ENCODE results near the gene SPECC1. TPM values are rescaled to one million over a fixed set of nuclear protein-coding genes. Genes with fewer than 3 reads are reported as not detected.

SPECC1 gene
- total and polyA plus RNA-seq, 2 of the 4 experiments (the other 2 are of a cell fraction), result 16.9 to 26.2 TPM

DNA sequence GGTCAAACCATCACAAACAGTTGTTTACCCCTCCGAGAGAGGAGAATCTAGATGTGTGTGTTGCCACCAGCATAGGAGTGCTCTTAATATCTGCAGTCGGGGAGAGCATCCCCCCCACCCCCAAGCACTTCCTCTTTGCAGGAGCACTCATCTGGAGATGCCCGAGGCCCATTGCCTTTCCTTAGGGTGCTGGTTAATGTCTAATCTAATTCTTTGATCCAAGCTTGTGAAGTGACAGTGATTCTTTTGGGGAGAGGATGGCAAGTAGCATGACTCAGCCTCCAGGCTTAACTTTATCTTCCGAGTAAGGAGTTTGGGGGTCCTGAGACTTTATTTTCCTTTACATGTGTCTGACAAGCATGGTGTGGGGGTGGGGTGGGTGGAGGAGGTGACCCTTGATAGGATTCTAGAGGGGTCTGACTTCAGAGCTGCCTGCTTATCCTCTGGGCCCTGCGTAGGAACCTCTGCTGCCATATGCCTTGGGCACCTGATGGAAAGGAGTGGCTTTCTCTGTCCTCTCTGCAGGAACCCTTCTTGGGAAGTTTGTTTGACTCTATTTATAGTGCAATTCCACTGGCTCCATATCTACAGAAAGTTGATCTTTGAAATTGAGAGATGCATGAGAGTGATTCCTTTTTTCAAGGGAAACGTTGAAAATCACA is 207.1 kb downstream of the SPECC1 start:
- no peak overlapping the region for H3K4me2 ChIP-seq (ENCODE audit: low read depth, low read length)
- H2BK15ac ChIP-seq (ENCODE audit: low read depth, low read length), result no peak overlapping the region
- H4K20me1 ChIP-seq (ENCODE audit: insufficient read depth, low read length), result no peaks in the 10 kb centered on the region; the same call in 1 of the 2 replicates
- H3K23ac ChIP-seq (ENCODE audit: low read depth, low read length), result no peak overlapping the region
- CTCF ChIA-PET, result no interaction called here
- no peak overlapping the region for H3K14ac ChIP-seq (replicated peaks; ENCODE audit: low read depth, low read length)
- ATAC-seq (ENCODE audit: low read depth), result no peak
- H4K8ac ChIP-seq (ENCODE audit: low read depth in 2 of 2, low read length in 2 of 2), result no peak overlapping the region
- 0 out of 2 replicates have a peak, but pooled peaks cover 3% of the 10 kb centered on the region for H3K9me1 ChIP-seq (ENCODE audit: insufficient read depth, low read length)
- H3K4ac ChIP-seq (ENCODE audit: low read depth, low read length), result no peak overlapping the region
- peaks cover 17 to 39% of the 10 kb centered on the region in 2 experiments for H3K79me1 ChIP-seq (ENCODE audit: low read depth in 1 of 2, low read length in 2 of 2)
- POLR2A ChIA-PET (ENCODE audit: unreplicated experiment), result no interaction called here
- in situ Hi-C loops (cut with MboI; ENCODE audit: low sequenced_read_pairs) (loop anchor here (5.0 kb wide), 1 partner anchor 84 kb away; no protein-coding TSS in a partner anchor), dilution Hi-C loops (cut with HindIII; ENCODE audit: low sequenced_read_pairs, unreplicated experiment) (no loop called here), intact Hi-C loops (cut with micrococcal nuclease) (no loop called here)
- no peaks in the 10 kb centered on the region for H3K27me3 ChIP-seq (ENCODE audit: control insufficient read depth, insufficient read depth, low read length)
- H4K91ac ChIP-seq (ENCODE audit: insufficient read depth, low read depth, low read length), result no peak overlapping the region
- H2BK5ac ChIP-seq (ENCODE audit: low read depth, low read length, poor library complexity, severe bottlenecking), result no peak overlapping the region
- no peak for TF ChIP-seq NFE2L2 (IDR thresholded peaks at IDR 0.05; ENCODE audit: low read depth, low read length)
- no peak for TF ChIP-seq RAD21 (IDR thresholded peaks at IDR 0.05; ENCODE audit: low read length)
- TF ChIP-seq POLR2A (IDR thresholded peaks at IDR 0.05; ENCODE audit: low read depth, low read length), result no peak
- no peak for TF ChIP-seq MAFK (IDR thresholded peaks at IDR 0.05; ENCODE audit: low read depth, low read length)
- no peak for TF ChIP-seq MXI1 (IDR thresholded peaks at IDR 0.05; ENCODE audit: borderline replicate concordance, low read depth, low read length)
- no peak for TF ChIP-seq RFX5 (IDR thresholded peaks at IDR 0.05; ENCODE audit: low read depth, low read length)
- TF ChIP-seq FOS (IDR thresholded peaks at IDR 0.05; ENCODE audit: low read depth, low read length), result no peak
- TF ChIP-seq, protein P1, sequence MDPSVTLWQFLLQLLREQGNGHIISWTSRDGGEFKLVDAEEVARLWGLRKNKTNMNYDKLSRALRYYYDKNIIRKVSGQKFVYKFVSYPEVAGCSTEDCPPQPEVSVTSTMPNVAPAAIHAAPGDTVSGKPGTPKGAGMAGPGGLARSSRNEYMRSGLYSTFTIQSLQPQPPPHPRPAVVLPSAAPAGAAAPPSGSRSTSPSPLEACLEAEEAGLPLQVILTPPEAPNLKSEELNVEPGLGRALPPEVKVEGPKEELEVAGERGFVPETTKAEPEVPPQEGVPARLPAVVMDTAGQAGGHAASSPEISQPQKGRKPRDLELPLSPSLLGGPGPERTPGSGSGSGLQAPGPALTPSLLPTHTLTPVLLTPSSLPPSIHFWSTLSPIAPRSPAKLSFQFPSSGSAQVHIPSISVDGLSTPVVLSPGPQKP (IDR thresholded peaks at IDR 0.05; ENCODE audit: borderline replicate concordance, low read depth, low read length), result no peak
- no peak for TF ChIP-seq CHD1 (IDR thresholded peaks at IDR 0.05; ENCODE audit: low read depth, low read length)
- TF ChIP-seq RCOR1 (IDR thresholded peaks at IDR 0.05; ENCODE audit: insufficient replicate concordance, low read length), result no peak
- TF ChIP-seq, protein P2, sequence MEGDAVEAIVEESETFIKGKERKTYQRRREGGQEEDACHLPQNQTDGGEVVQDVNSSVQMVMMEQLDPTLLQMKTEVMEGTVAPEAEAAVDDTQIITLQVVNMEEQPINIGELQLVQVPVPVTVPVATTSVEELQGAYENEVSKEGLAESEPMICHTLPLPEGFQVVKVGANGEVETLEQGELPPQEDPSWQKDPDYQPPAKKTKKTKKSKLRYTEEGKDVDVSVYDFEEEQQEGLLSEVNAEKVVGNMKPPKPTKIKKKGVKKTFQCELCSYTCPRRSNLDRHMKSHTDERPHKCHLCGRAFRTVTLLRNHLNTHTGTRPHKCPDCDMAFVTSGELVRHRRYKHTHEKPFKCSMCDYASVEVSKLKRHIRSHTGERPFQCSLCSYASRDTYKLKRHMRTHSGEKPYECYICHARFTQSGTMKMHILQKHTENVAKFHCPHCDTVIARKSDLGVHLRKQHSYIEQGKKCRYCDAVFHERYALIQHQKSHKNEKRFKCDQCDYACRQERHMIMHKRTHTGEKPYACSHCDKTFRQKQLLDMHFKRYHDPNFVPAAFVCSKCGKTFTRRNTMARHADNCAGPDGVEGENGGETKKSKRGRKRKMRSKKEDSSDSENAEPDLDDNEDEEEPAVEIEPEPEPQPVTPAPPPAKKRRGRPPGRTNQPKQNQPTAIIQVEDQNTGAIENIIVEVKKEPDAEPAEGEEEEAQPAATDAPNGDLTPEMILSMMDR (conservative IDR thresholded peaks at IDR 0.05; ENCODE audit: low read depth, low read length), result no peak
- no peak for TF ChIP-seq SMC3 (IDR thresholded peaks at IDR 0.05; ENCODE audit: low read depth, low read length)
- TF ChIP-seq CEBPB (IDR thresholded peaks at IDR 0.05; ENCODE audit: low read depth, low read length), result no peak
- no peak overlapping the region for H4K5ac ChIP-seq (ENCODE audit: low read depth, low read length)
- WGBS, 2 experiments (ENCODE audit: extremely low coverage in 2 of 2, insufficient read length in 1 of 2), result 100% methylated on average over 1 of the region's 6 CpGs; no CpG with 5 or more reads in 1 of the 2 experiments
- H2BK120ac ChIP-seq (ENCODE audit: low read depth, low read length), result no peak overlapping the region
- no peak overlapping the region for H3K56ac ChIP-seq (ENCODE audit: extremely low read depth, insufficient read depth, low read length)
- no peak overlapping the region for H2AK9ac ChIP-seq (replicated peaks; ENCODE audit: low read depth, low read length, poor library complexity)
- no peak for DNase-seq
- H3K27ac ChIP-seq (ENCODE audit: insufficient read depth, low read length), result no peak overlapping the region
- no peak overlapping the region for H2BK20ac ChIP-seq (ENCODE audit: low read depth, low read length)
- H3K4me3 ChIP-seq (ENCODE audit: insufficient read depth, low read depth, low read length), result no peak overlapping the region
- peaks cover 6% of the 10 kb centered on the region for H3K36me3 ChIP-seq (ENCODE audit: control insufficient read depth, insufficient read depth, low read length)
- BruUV-seq (replicated peaks), result no TSS peak
- no peak overlapping the region for H3K9ac ChIP-seq (ENCODE audit: low read depth, low read length)
- no peaks in the 10 kb centered on the region for H3K9me3 ChIP-seq (ENCODE audit: control insufficient read depth, insufficient read depth, low read length)
- H2AK5ac ChIP-seq (ENCODE audit: low read depth, low read length), result no peak overlapping the region
- no peak overlapping the region for H2AFZ ChIP-seq (replicated peaks; ENCODE audit: low read length, poor library complexity)
- no peaks in the 10 kb centered on the region for H3K4me1 ChIP-seq (ENCODE audit: control insufficient read depth, insufficient read depth, low read length)
- H3K18ac ChIP-seq (ENCODE audit: low read depth, low read length), result no peak overlapping the region

All from IMR-90 (cell line).